Spleen (tissue), 11 donors: ENCODE results near the gene TTC32. TPM values are rescaled to one million over a fixed set of nuclear protein-coding genes. Genes with fewer than 3 reads are reported as not detected.

Experiments used
- DNase-seq: peaks from one replicate; pipeline ENCODE4 v3.0.0-alpha.2; 2020
- H3K27ac ChIP-seq, 8 donors: fragments of 200-600 bp; sonication (generic) in 7 of 8; 1 replicate in 4 of 8; 2 replicates in 4 of 8; pipeline versions ENCODE4 v1.5.0 to v1.8.0; 2016 to 2021; ENCODE audit warnings: inconsistent platforms in 4 of 8, mild to moderate bottlenecking in 4 of 8, moderate library complexity in 1 of 8
- H3K27me3 ChIP-seq, 7 donors: fragments of 200-600 bp; sonication (generic) in 6 of 7; replicated peaks in 1 of 7; 1 replicate in 4 of 7; 2 replicates in 3 of 7; pipeline versions ENCODE4 v1.5.0 to v1.8.0; 2016 to 2021; ENCODE audit warnings: inconsistent platforms in 3 of 7, mild to moderate bottlenecking in 1 of 7
- H3K36me3 ChIP-seq, 6 donors: fragments of 200-600 bp; sonication (generic) in 5 of 6; 1 replicate in 4 of 6; 2 replicates in 2 of 6; pipeline versions ENCODE4 v1.5.0 to v1.8.0; 2016 to 2021; ENCODE audit warnings: inconsistent platforms in 2 of 6
- H3K4me1 ChIP-seq, 6 donors: fragments of 200-600 bp; sonication (generic) in 5 of 6; 1 replicate in 3 of 6; 2 replicates in 3 of 6; pipeline versions ENCODE4 v1.5.0 to v1.8.0; 2016 to 2021; ENCODE audit warnings: inconsistent platforms in 3 of 6
- H3K4me3 ChIP-seq, 8 donors: fragments of 200-600 bp; sonication (generic) in 7 of 8; 1 replicate in 4 of 8; 2 replicates in 4 of 8; pipeline versions ENCODE4 v1.5.0 to v1.8.0; 2016 to 2021; ENCODE audit warnings: inconsistent platforms in 4 of 8, mild to moderate bottlenecking in 4 of 8, moderate library complexity in 2 of 8
- H3K9me3 ChIP-seq, 8 donors: fragments of 200-600 bp; sonication (generic) in 7 of 8; 1 replicate in 4 of 8; 2 replicates in 4 of 8; pipeline versions ENCODE4 v1.5.0 to v1.8.0; 2016 to 2021; ENCODE audit warnings: inconsistent platforms in 4 of 8
- POLR2A ChIP-seq, 3 donors: fragments of 450-650 bp; IDR thresholded peaks; one replicate each; pipeline ENCODE4 v1.5.1; 2017; ENCODE audit warnings: antibody characterized with exemption in 3 of 3, mild to moderate bottlenecking in 1 of 3
- POLR2AphosphoS5 ChIP-seq, 3 donors: sonication (generic); formaldehyde crosslinking; IDR thresholded peaks; one replicate each; pipeline ENCODE4 v1.5.1; 2017; ENCODE audit warnings: antibody characterized with exemption in 3 of 3
- WGBS, 5 donors: extraction: QIAGEN DNeasy Blood & Tissue Kit in 3 of 5; methylation state at CpG; one replicate each; pipeline versions ENCODE4 v1.1.5 to v1.1.7; 2013 to 2018; 5-methylcytosine and 5-hydroxymethylcytosine counted together
- intact Hi-C: fragments of 100-400 bp; cut with DNase I; formaldehyde crosslinking; loops from one replicate; pipeline ENCODE4 v1.15.0; 2023; ENCODE audit warnings: low total_unique reads
- polyA plus RNA-seq, 3 donors: library from polyadenylated mRNA; stranded (reverse); fragments of 200-250 nt; gene quantifications; one replicate each; pipeline ENCODE4 v1.2.1, GENCODE V29; 2013
- total RNA-seq, 7 donors: library from RNA; depleted of rRNA in 3 of 7; stranded (reverse); fragments of >200 nt in 3 of 7; fragmentation: NEBNext Ultra II Directional in 4 of 7; extraction: Animal tissue kit (Norgen Biotek cat#: 25700) in 4 of 7; gene quantifications; one replicate each; pipeline versions ENCODE4 v1.1.0 to v1.2.1, GENCODE V29; 2016 to 2021
- TF ChIP-seq, protein P1 (sequence below), 11 experiments: fragments of 200-600 bp in 7 of 11; fragments of 450-650 bp in 4 of 11; sonication (generic) in 4 of 11; IDR thresholded peaks in 8 of 11; conservative IDR thresholded peaks in 3 of 11; 1 replicate in 7 of 11; 2 replicates in 4 of 11; pipeline versions ENCODE4 v1.4.0 to v1.8.0; 2016 to 2021; ENCODE audit warnings: antibody characterized with exemption in 11 of 11, inconsistent platforms in 4 of 11, mild to moderate bottlenecking in 1 of 11
- donor health status: healthy with polysubstance abuse.
- donor health status: DM: no; HTN: no; CAD: no; lungs with moderate emphysema.
- donor health status: DM: no; HTN: no; CAD: no.
- donor health status: Bipolar disorder and iron deficiency.
- donor health status: healthy.
- donor health status: DM: no; HTN: no; CAD: no.
- donor health status: DM: yes; HTN: yes; CAD: no.

TTC32 gene
- total and polyA plus RNA-seq, 10 donors = 17.7 to 47.6 (median 24.9) TPM

DNA sequence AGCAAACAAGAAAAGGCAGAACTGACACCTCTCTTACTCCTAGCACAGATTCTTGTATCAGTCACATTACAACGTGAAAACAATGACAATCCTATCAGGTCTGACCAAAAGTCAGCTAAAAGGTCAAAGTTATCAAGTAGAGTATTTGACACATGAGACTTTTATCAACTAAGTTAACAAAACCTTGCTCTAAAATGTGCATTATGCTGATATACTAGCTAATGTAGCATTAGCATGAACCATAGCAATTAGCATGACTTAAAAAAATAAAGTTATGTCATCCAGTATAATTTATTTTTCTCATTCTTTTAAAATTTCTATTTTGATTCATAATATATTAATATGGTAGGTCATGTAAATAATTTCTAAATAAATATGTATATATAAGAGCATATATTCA lies 41.4 kb upstream of the TTC32 start:
- WGBS, 5 donors = 69 to 94% (median 76%) methylated on average over 1 of the region's 1 CpG
- intact Hi-C loops = no loop called here
- no peaks in the 10 kb centered on the region for H3K27me3 ChIP-seq
- TF ChIP-seq POLR2AphosphoS5 (IDR thresholded peaks at IDR 0.05) (no peak), POLR2A (IDR thresholded peaks at IDR 0.05) (no peak)
- TF ChIP-seq, protein P1, sequence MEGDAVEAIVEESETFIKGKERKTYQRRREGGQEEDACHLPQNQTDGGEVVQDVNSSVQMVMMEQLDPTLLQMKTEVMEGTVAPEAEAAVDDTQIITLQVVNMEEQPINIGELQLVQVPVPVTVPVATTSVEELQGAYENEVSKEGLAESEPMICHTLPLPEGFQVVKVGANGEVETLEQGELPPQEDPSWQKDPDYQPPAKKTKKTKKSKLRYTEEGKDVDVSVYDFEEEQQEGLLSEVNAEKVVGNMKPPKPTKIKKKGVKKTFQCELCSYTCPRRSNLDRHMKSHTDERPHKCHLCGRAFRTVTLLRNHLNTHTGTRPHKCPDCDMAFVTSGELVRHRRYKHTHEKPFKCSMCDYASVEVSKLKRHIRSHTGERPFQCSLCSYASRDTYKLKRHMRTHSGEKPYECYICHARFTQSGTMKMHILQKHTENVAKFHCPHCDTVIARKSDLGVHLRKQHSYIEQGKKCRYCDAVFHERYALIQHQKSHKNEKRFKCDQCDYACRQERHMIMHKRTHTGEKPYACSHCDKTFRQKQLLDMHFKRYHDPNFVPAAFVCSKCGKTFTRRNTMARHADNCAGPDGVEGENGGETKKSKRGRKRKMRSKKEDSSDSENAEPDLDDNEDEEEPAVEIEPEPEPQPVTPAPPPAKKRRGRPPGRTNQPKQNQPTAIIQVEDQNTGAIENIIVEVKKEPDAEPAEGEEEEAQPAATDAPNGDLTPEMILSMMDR (IDR thresholded peaks at IDR 0.05 in 8 of 11, conservative IDR thresholded peaks at IDR 0.05 in 3 of 11) = no peak
- H3K4me1 ChIP-seq = no peaks in the 10 kb centered on the region
- DNase-seq = no peak
- no peak overlapping the region for H3K4me3 ChIP-seq
- H3K27ac ChIP-seq = no peak overlapping the region
- H3K9me3 ChIP-seq = no peaks in the 10 kb centered on the region
- H3K36me3 ChIP-seq = peaks cover 0 to 18% (median under 1%) of the 10 kb centered on the region in 6 donors

DNA sequence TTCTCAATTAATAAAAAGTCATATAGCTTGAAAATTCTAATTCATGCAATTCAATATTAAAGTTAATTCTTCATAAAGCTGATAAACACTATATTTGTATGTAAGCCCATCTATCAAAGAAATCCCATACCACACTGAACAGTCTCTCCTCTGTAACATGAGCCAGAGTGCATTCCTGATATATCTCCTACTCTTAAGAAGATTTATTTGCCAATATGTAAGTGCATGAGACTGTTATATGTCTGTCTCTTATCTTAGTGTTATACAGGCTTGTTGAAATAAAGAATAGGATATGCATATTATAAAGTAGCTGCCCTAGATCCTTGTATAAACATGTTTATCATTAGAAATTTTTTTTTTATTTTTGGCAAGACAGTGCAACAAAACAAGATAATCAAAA lies 40.4 kb upstream of the TTC32 start:
- Histone ChIP-seq H3K4me1 (no peaks in the 10 kb centered on the region), H3K9me3 (no peaks in the 10 kb centered on the region), H3K27me3 (no peaks in the 10 kb centered on the region), H3K27ac (no peak overlapping the region), H3K4me3 (no peak overlapping the region), H3K36me3 (peaks cover 2 to 28% (median 7%) of the 10 kb centered on the region in 6 donors)
- TF ChIP-seq POLR2AphosphoS5 (IDR thresholded peaks at IDR 0.05) = no peak
- no peak for TF ChIP-seq POLR2A (IDR thresholded peaks at IDR 0.05)
- TF ChIP-seq, protein P1 (IDR thresholded peaks at IDR 0.05 in 8 of 11, conservative IDR thresholded peaks at IDR 0.05 in 3 of 11) = no peak
- intact Hi-C loops = no loop called here
- no peak for DNase-seq

DNA sequence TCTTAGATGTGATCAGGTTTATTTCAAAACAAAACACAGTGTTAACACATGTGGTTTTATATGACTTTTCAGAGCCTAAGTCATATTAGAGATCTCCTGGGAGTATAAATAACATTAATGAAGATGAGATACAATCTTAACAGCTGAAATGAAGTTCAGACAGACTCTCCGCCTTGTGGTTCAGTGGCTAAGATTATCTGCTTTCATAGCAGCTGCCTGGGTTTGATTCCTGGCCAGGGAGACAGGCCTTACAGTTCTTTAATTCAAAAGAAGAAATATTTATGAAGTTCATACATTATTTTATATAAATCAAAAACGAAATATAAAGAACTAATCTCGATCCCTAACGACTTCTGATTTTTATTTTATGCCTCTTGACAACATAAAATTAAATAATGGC lies 35.2 kb upstream of the TTC32 start:
- intact Hi-C loops = no loop called here
- 91 to 98% (median 93%) methylated on average over 4 of the region's 4 CpGs for WGBS, 5 donors
- H3K27ac ChIP-seq = no peak overlapping the region
- no peak for DNase-seq
- H3K9me3 ChIP-seq = no peaks in the 10 kb centered on the region
- no peaks in the 10 kb centered on the region for H3K27me3 ChIP-seq
- H3K36me3 ChIP-seq = peaks cover 2 to 50% (median 13%) of the 10 kb centered on the region in 6 donors
- H3K4me1 ChIP-seq = no peaks in the 10 kb centered on the region
- TF ChIP-seq POLR2A (IDR thresholded peaks at IDR 0.05) (no peak), POLR2AphosphoS5 (IDR thresholded peaks at IDR 0.05) (no peak)
- TF ChIP-seq, protein P1 (IDR thresholded peaks at IDR 0.05 in 8 of 11, conservative IDR thresholded peaks at IDR 0.05 in 3 of 11) = no peak
- H3K4me3 ChIP-seq = no peak overlapping the region

DNA sequence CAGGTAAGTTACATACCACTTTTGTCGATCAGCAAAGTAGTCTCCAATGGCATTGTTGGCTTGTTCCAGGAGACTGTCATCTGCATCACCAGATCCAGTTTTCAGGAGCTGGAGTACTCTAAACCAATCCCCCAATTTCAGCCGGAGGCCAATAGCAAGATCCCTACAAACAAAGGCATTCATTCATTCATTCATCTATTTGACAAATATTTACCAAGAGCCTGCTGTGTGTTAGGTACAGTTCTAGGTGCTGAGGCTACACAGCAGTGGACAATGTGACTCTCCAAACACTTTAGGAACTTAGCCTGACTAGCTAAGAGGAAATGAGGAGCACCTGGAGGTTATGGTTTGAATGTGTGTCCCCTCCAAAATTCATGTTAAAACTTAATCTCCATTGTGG lies 34.4 kb upstream of the TTC32 start:
- Histone ChIP-seq H3K36me3 (peaks cover 1 to 58% (median 13%) of the 10 kb centered on the region in 6 donors), H3K4me1 (no peaks in the 10 kb centered on the region), H3K27ac (no peak overlapping the region), H3K4me3 (no peak overlapping the region), H3K9me3 (no peaks in the 10 kb centered on the region), H3K27me3 (no peaks in the 10 kb centered on the region)
- 92 to 100% (median 97%) methylated on average over 2 of the region's 2 CpGs for WGBS, 5 donors
- DNase-seq = no peak
- TF ChIP-seq POLR2AphosphoS5 (IDR thresholded peaks at IDR 0.05) = no peak
- intact Hi-C loops = no loop called here
